NCI-H1105 treated with DMSO at 0.1 percent for 48 hours (cell line): ENCODE measurements around the gene COL6A1.

Experiments used
- DNase-seq: peaks from one replicate; lab custom pipeline; 2025; lab: John Stamatoyannopoulos, UW

COL6A1 gene

GRCh38 chr21:45994086-45994661, 12.6 kb downstream of the COL6A1 start:
- DNase-seq: no peak

DNA sequence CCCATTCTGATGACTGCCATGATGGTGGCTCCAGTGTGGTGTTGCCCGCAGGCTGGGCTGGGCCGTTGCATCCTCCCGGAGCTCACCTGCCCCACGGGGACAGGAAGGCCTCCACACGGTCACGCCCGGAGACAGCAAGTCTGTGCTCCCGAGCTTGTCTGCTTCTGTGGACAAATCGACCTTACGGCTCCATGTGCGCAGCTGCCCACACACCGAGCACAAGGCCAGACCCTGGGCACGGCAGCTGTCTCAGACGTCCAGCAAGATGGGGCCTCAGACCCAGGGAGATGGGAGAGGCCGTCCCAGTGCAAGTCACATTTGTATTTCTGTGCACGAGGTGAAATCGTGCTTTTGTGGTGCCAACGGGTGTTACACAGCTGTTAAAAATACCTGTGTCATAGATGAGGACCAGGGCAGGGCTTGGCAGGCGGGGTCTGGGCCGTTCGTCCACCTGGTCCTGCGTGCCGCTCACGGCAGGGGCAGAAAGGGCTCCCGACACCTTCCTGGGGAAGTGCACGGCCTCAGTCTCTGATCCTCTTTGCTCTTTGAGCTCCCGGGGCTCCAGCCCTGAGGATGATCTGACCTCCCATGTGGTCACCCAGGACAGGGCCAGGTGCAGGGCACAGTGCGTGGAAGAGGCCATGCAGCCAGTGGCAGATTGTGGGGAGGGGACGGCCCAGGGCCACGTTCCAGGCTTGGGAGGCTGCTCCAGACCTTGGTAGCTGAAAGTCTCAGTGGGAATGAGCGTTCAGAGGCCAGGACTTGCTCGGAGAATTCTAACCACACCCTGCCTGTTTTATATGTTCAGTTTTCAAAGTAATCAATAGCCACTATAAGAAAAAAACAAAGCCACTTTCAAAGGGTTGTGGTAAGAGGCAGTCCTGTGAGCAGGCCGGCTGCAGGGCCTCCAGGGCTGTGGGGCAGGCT, 13.5 kb downstream of the COL6A1 start:
- DNase-seq: no peak

DNA sequence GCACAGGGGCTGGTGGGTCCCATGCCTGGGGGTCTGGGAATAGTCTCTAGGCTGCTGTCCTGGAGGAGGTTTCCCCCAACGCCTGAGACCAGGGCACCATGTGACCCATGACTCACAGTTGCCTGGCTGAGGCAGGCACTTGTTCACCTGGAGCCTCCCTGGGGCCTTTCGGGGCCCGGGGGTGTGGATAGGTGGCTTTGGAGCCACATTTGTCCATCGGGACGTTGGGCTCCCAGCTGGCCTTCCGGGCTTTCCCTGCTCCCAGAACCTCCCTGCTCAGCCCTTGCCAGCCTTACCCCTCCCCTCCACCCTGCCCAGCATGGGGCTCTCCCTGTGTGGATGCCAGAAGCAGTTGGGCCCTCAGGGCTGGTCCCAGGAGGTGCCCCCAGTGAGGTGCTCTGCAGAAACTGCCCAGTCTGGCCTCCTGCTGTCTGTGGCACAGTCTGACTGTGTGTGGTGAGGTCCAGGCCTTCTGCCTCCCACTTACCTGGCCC, 14.2 kb downstream of the COL6A1 start:
- no peak for DNase-seq

DNA sequence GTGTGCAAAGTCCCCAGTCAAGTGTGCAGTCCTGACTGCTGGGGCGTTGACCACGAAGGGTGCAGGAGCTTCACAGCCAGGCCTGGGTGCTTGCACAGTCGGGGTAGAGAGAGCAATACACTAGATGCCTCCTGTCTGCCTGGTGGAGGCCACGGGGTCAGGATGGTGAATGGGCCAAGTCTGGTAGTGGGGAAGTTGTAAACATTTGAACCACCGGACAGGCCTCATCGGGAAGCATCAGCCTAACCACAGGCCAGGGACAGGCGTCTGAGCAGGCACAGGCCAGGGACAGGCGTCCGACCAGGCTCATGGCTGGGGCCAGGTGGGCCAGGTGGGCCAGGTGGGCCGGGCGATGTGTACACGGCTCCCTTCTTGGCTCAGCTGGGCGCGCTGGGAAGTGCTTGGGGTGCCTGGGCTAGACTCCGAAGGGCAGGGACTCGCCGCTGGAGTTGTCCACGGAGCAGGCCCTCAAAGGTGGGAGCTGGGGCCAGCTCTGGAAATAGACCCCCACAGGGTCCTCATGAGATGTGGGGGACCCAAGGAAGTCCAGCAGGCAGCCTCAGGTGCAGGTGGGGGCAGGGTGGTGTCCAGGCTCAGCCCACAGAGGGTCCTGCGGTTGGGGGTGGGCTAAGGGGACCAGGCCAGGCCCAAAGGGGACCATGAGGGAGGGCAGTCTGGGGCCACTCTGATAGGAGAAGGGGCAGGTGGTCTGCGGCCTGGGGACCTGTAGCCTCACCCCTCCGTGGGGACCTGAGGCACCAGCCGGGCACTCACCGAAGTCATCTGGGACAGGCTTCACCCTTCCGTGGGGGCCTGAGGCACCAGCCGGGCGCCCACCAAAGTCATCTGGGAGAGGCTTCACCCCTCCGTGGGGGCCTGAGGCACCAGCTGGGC, 15.0 kb downstream of the COL6A1 start:
- no peak for DNase-seq

GRCh38 chr21:45997205-45997494, 15.6 kb downstream of the COL6A1 start:
- DNase-seq: no peak

DNA sequence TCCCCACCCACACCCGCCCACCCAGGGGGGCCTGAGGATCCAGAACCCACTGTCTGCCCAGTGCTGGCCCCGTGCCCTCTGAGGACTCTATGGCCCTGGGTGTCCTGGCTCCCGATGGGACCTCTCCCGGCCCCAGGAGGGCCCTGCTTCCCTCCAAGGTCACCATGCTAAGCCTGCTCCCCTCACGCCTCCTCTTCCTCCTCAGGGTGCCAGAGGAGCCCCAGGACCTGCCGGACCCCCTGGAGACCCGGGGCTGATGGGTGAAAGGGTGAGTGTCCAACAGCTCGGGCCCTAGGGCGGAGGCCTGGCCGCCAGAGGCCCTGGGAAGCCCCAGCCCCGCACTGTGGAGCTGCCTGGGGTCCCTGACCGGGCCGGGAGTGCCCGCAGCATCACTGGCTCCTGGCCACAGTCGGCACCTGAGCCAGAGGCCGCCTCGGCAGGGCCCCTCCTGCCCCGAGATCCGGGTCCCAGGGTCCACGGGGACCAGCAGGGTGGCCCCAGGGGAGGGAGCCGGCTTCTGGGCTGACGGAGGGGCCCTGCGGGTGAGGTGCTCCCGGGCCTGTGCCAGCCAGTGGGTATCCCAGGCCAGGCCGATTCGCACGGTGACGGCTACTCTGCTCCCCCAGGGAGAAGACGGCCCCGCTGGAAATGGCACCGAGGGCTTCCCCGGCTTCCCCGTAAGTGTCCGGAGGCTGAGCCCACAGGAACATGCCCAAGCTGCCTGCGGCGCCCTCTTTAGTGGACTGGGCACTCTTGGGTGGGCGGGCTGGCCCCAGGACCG, 16.1 kb downstream of the COL6A1 start:
- no peak for DNase-seq

DNA sequence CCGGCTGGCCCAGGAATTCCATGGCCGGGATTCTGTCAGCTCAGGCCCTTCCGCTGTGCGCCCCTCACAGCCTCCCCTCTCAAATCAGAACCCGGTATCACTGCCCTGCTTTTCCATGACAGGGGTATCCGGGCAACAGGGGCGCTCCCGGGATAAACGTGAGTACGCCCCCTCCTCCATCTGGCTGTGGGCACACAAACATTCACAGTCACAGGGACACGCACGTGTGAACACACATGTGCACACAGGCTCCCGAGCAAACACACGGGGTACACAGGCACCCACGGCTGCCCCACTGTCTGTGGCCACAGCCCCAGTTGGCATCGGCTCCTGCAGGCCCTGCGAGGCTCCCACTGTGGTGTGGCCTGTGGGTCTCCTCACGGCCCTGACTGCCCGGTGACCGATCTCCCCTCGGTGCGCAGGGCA, 16.7 kb downstream of the COL6A1 start:
- DNase-seq: no peak

- no peak for DNase-seq
These were observed 17.5 kb downstream of the COL6A1 start for GRCh38 chr21:45998871-45999580.

GRCh38 chr21:45999581-46000181, 18.1 kb downstream of the COL6A1 start:
- no peak for DNase-seq

- DNase-seq: no peak
These were observed 18.7 kb downstream of the COL6A1 start for GRCh38 chr21:46000182-46000730.

DNA sequence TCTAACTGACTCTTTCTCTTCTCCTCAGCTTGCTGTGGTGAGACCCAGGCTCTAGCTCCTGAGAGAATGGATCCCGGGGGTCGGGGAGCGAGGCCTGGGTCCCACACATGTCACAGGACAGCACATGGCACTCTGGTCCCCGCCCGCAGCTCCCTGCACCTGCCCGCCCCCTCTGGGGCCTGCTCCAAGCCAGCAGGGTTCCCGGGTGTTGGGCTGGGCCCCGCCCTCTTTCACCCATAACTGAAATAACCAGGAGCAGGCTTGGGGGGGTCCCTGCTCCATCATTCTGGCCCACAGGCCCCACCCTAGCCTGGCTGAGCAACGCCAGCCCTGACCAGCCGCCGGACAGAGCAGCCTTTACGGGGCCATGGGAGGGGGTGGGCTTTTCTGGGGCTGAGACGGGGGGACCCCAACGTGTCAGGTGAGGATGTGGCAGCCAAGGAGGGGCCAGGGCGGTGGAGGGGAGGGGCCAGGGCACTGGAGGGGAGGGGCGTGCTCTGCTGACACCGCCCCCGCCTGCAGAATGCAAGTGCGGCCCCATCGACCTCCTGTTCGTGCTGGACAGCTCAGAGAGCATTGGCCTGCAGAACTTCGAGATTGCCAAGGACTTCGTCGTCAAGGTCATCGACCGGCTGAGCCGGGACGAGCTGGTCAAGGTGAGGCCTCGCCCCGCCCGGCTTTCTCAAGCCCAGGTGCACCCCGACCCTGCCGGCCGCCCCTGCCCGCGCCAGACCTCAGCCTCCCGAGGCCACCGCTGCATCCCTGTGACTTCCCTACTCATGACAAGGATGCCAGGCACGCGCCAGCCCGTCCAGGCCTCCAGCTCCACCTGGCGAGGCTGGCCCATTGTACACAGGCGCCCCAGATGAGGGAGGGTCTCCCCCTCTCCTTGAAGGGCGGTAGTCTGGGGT, 19.4 kb downstream of the COL6A1 start:
- DNase-seq: no peak

- no peak for DNase-seq
These were observed 20.5 kb downstream of the COL6A1 start for GRCh38 chr21:46001821-46002681.

DNA sequence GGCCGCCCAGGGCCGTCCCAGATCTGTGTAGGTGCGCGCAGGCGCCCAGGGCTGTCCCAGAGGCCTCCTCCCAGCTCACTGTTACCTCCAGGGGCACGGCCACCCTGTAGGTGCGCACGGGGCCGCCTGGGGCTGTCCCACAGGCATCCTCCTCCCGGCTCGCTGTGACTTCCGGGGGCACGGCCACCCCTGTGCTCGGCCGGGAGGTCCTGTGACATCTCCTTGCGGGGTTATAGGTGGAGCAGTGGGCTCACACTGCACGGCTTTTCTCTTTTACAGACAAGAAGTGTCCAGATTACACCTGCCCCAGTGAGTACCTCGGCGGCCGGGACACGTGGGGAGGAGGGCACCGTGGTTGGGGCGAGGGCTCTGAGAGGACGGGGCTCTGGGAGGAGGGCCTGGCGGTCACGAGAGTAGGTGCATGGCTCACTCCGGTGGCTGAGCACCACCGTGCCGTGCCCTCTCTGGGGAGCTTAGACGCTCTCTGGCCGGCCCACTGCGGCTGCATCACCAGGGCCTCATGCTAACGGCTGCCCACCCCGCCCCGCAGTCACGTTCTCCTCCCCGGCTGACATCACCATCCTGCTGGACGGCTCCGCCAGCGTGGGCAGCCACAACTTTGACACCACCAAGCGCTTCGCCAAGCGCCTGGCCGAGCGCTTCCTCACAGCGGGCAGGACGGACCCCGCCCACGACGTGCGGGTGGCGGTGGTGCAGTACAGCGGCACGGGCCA, 21.4 kb downstream of the COL6A1 start:
- DNase-seq: no peak

- DNase-seq: no peak
These were observed 22.0 kb downstream of the COL6A1 start for GRCh38 chr21:46003575-46004007.

DNA sequence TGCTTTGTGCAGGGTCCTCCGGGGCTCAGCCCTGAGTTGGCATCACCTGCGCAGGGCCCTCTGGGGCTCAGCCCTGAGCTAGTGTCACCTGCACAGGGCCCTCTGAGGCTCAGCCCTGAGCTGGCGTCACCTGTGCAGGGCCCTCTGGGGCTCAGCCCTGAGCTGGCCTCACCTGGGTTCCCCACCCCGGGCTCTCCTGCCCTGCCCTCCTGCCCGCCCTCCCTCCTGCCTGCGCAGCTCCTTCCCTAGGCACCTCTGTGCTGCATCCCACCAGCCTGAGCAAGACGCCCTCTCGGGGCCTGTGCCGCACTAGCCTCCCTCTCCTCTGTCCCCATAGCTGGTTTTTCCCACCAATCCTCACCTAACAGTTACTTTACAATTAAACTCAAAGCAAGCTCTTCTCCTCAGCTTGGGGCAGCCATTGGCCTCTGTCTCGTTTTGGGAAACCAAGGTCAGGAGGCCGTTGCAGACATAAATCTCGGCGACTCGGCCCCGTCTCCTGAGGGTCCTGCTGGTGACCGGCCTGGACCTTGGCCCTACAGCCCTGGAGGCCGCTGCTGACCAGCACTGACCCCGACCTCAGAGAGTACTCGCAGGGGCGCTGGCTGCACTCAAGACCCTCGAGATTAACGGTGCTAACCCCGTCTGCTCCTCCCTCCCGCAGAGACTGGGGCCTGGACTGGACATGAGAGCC, 22.7 kb downstream of the COL6A1 start:
- DNase-seq: no peak

DNA sequence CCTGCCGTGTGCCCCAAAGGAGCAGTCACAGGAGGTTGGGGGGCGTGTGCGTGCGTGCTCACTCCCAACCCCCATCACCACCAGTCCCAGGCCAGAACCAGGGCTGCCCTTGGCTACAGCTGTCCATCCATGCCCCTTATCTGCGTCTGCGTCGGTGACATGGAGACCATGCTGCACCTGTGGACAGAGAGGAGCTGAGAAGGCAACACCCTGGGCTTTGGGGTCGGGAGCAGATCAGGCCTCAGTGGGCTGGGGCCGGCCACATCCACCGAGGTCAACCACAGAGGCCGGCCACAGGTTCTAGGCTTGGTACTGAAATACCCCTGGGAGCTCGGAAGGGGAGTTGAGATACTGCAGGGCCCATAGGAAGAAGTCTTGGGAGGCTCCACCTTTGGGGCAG, 23.5 kb downstream of the COL6A1 start:
- DNase-seq: no peak

GRCh38 chr21:46005481-46005881, 23.9 kb downstream of the COL6A1 start:
- no peak for DNase-seq
